ENCODE data around the gene TRIM71. TPM values are rescaled to one million over a fixed set of nuclear protein-coding genes. Genes with fewer than 3 reads are reported as not detected.

TRIM71 gene
- total RNA-seq, 1 donor from 2014 or later, result 106 TPM

DNA sequence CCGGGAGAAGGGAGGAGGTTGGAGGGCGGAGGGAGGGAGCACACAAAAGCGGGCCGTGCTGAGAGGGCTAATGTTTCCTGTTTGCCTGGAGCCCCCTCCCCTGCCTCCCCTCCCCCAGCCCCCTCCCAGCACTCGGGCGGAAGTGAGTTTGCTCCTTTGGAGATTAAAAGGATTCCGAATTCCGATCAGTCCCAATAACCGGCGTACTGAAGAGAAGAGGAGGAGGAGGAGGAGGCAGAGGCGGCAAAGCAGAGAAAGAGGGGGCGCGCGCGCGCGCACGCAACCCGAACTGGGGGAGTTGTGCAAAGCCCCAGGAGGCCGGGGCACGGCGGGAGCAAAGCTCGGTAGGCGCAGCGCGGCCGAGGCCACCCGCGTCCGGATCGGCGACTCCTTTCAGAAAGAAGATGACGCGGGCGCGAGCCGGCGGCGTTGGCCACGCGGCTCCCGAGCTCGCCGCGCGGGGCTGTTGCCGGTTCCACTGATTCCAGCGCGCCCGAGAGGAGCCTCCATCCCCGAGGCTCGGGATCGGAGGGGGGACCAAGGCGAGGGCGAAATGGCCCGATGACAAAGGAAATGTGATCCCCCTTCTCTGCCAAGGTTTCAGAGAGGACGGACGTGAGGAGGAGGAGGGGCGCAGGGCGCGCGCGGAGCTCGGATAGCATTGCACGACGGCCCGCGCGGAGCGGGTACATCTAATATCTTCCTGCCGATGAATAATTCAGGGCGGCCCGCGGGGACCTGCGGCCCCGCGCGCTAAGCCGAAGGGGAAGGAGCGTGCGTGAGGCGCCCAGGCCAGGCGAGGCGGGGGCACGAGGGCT is 1.1 kb upstream of the TRIM71 start:
- H3K4me2 ChIP-seq, result peak overlapping the region; percentile 99
- peaks cover 88% of the 10 kb centered on the region for H3K79me2 ChIP-seq (ENCODE audit: low read depth)
- no peak overlapping the region for H2AFZ ChIP-seq (replicated peaks)
- Mint-ChIP-seq H3K9me3 (no peaks in the 10 kb centered on the region), H3K4me3 (peak overlapping the region; percentile 95), H3K27ac (peak overlapping the region; percentile 99), H3K4me1 (peaks cover 51% of the 10 kb centered on the region), H3K27me3 (ENCODE audit: insufficient read depth, low read depth) (peaks cover 8% of the 10 kb centered on the region), H3K36me3 (peaks cover 14% of the 10 kb centered on the region)
- DNase-seq (ENCODE audit: low spot score), result peak; percentile 96
- H3F3A ChIP-seq (ENCODE audit: low read depth), result peaks cover 58% of the 10 kb centered on the region
- no peaks in the 10 kb centered on the region for H3K27me3 ChIP-seq
- no peaks in the 10 kb centered on the region for H3K36me3 ChIP-seq
- no peaks in the 10 kb centered on the region for H3K9me3 ChIP-seq (ENCODE audit: low read depth)
- H3K4me1 ChIP-seq, result peaks cover 47% of the 10 kb centered on the region
- H3K27ac ChIP-seq, result peak overlapping the region; percentile 100
- TF ChIP-seq EZH2phosphoT487 (IDR thresholded peaks at IDR 0.05) (no peak), EZH2 (IDR thresholded peaks at IDR 0.05) (no peak)
- TF ChIP-seq, protein P1, sequence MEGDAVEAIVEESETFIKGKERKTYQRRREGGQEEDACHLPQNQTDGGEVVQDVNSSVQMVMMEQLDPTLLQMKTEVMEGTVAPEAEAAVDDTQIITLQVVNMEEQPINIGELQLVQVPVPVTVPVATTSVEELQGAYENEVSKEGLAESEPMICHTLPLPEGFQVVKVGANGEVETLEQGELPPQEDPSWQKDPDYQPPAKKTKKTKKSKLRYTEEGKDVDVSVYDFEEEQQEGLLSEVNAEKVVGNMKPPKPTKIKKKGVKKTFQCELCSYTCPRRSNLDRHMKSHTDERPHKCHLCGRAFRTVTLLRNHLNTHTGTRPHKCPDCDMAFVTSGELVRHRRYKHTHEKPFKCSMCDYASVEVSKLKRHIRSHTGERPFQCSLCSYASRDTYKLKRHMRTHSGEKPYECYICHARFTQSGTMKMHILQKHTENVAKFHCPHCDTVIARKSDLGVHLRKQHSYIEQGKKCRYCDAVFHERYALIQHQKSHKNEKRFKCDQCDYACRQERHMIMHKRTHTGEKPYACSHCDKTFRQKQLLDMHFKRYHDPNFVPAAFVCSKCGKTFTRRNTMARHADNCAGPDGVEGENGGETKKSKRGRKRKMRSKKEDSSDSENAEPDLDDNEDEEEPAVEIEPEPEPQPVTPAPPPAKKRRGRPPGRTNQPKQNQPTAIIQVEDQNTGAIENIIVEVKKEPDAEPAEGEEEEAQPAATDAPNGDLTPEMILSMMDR (IDR thresholded peaks at IDR 0.05), result no peak
- H4K20me1 ChIP-seq (ENCODE audit: low read depth), result peaks cover 42% of the 10 kb centered on the region
- peak overlapping the region; percentile 98 for H3K4me3 ChIP-seq
- peak overlapping the region; percentile 88 for H3K9ac ChIP-seq

DNA sequence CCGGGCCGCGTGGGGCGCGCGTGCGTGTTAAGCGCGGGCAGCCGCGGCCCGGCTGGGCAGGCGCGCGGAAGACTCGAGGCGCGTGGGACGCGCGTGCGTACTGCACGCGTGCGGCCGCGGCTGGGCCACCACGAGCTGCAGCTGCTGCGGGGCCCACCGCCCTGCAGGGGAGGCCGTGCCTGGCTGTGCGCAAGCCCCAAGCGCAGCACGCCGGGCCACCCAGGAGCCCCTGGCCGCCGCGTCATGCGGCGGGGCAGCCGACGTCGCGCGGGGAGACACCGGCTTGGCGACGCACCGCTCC is 590 bp upstream of the TRIM71 start:
- Histone ChIP-seq H2AFZ (replicated peaks) (no peak overlapping the region), H3K9me3 (ENCODE audit: low read depth) (no peaks in the 10 kb centered on the region), H3K4me3 (peak overlapping the region; percentile 98), H3K27ac (peak overlapping the region; percentile 100), H3K4me2 (peak overlapping the region; percentile 99), H3K27me3 (no peaks in the 10 kb centered on the region), H4K20me1 (ENCODE audit: low read depth) (peaks cover 47% of the 10 kb centered on the region), H3K9ac (peak overlapping the region; percentile 88), H3K4me1 (peaks cover 51% of the 10 kb centered on the region), H3K79me2 (ENCODE audit: low read depth) (peaks cover 94% of the 10 kb centered on the region), H3K36me3 (no peaks in the 10 kb centered on the region), H3F3A (ENCODE audit: low read depth) (peaks cover 62% of the 10 kb centered on the region)
- Mint-ChIP-seq H3K4me1 (peaks cover 56% of the 10 kb centered on the region), H3K4me3 (peak overlapping the region; percentile 95), H3K27me3 (ENCODE audit: insufficient read depth, low read depth) (peaks cover 8% of the 10 kb centered on the region), H3K9me3 (no peaks in the 10 kb centered on the region), H3K27ac (no peak overlapping the region), H3K36me3 (peaks cover 14% of the 10 kb centered on the region)
- DNase-seq (ENCODE audit: low spot score), result peak; percentile 85
- no peak for TF ChIP-seq EZH2phosphoT487 (IDR thresholded peaks at IDR 0.05)
- TF ChIP-seq EZH2 (IDR thresholded peaks at IDR 0.05), result no peak
- TF ChIP-seq, protein P1 (IDR thresholded peaks at IDR 0.05), result no peak

DNA sequence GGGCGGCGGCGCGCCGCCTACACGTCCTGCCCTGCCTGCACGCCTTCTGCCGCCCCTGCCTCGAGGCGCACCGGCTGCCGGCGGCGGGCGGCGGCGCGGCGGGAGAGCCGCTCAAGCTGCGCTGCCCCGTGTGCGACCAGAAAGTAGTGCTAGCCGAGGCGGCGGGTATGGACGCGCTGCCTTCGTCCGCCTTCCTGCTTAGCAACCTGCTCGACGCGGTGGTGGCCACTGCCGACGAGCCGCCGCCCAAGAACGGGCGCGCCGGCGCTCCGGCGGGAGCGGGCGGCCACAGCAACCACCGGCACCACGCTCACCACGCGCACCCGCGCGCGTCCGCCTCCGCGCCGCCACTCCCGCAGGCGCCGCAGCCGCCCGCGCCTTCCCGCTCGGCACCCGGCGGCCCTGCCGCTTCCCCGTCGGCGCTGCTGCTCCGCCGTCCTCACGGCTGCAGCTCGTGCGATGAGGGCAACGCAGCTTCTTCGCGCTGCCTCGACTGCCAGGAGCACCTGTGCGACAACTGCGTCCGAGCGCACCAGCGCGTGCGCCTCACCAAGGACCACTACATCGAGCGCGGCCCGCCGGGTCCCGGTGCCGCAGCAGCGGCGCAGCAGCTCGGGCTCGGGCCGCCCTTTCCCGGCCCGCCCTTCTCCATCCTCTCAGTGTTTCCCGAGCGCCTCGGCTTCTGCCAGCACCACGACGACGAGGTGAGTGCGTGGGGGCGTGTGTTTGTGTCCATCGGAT is 602 bp downstream of the TRIM71 start:
- H3K36me3 ChIP-seq, result no peaks in the 10 kb centered on the region
- H3K9me3 ChIP-seq (ENCODE audit: low read depth), result no peaks in the 10 kb centered on the region
- Mint-ChIP-seq H3K36me3 (peaks cover 17% of the 10 kb centered on the region), H3K9me3 (peaks cover 2% of the 10 kb centered on the region), H3K27ac (peak overlapping the region; percentile 98), H3K27me3 (ENCODE audit: insufficient read depth, low read depth) (peaks cover 8% of the 10 kb centered on the region), H3K4me3 (peak overlapping the region; percentile 91), H3K4me1 (peaks cover 61% of the 10 kb centered on the region)
- H3K4me3 ChIP-seq, result peak overlapping the region; percentile 98
- H3K27me3 ChIP-seq, result no peaks in the 10 kb centered on the region
- peak overlapping the region; percentile 88 for H3K9ac ChIP-seq
- DNase-seq (ENCODE audit: low spot score), result peak; percentile 59
- H3K4me2 ChIP-seq, result peak overlapping the region; percentile 99
- peak overlapping the region; percentile 100 for H3K27ac ChIP-seq
- TF ChIP-seq EZH2phosphoT487 (IDR thresholded peaks at IDR 0.05) (no peak), EZH2 (IDR thresholded peaks at IDR 0.05) (no peak)
- TF ChIP-seq, protein P1 (IDR thresholded peaks at IDR 0.05), result no peak
- no peak overlapping the region for H2AFZ ChIP-seq (replicated peaks)
- peaks cover 96% of the 10 kb centered on the region for H3K79me2 ChIP-seq (ENCODE audit: low read depth)
- H4K20me1 ChIP-seq (ENCODE audit: low read depth), result peaks cover 59% of the 10 kb centered on the region
- peaks cover 58% of the 10 kb centered on the region for H3F3A ChIP-seq (ENCODE audit: low read depth)
- peaks cover 58% of the 10 kb centered on the region for H3K4me1 ChIP-seq
